Measurements from ENCODE around the gene ICOSLG.
"Not testable (repeated sequence)": the region's sequence is repeated elsewhere in the genome, so short reads cannot be mapped to it uniquely, and the experiment has no call there.

The ICOSLG gene

GRCh38 chr21:44265734-44266270, 25.1 kb upstream of the ICOSLG start:
- DNase-seq (ENCODE audit: low read depth): no peak

- no peak for DNase-seq (ENCODE audit: low read depth)
These were observed 23.0 kb upstream of the ICOSLG start for GRCh38 chr21:44263768-44264167.

- DNase-seq (ENCODE audit: low read depth): no peak
These were observed 22.5 kb upstream of the ICOSLG start for GRCh38 chr21:44263221-44263760.

- no peak for DNase-seq (ENCODE audit: low read depth)
These were observed 21.8 kb upstream of the ICOSLG start for GRCh38 chr21:44262338-44263056.

- no peak for DNase-seq (ENCODE audit: low read depth)
These were observed 21.0 kb upstream of the ICOSLG start, which contains the start of gene DNMT3L for GRCh38 chr21:44261675-44262295. Gene DNMT3L, minus strand, starts transcription at chr21:44261897. Its CDS starts 638 bp downstream, at chr21:44261259.

DNA sequence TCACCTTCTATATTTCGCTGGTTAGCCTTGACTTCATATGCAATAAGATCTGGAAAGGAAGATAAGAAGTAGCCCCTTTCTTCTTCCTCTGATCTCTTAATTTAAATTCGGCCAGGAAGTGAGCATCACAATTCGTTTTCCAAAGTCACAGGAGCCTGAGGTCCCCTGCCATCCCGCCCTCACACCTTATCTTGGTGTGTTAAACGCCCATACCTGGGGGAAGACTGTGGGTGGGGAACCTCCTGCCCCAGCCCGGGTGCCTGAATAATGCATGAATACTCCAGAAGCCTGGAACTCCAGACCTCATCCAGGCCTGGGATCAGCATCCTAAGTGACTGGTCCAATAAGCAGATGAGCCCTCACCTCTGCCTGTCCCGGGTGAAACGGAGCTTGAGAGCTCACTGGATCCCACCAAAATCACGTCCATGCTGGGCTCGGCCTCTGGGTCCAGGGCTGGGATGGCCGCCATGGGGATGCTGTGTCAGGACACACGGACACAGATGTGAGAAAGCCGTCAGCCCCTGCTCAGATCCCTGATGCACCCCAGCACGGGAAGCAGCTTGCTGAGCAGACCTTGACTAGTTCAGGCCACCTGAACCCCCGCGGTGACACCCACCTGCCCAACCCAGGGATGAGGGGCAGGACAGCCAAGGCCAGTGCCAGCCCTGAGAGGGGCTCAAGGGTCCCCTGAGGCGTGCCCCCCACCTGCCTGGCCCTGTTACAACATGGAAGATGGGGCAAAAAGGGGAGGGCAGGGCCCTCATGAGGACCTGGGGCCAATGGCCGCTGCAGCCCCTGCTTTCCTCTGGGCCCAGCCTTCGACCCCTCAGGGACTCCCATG, 20.3 kb upstream of the ICOSLG start:
- no peak for DNase-seq (ENCODE audit: low read depth)

GRCh38 chr21:44260066-44260465, 19.3 kb upstream of the ICOSLG start:
- no peak for DNase-seq (ENCODE audit: low read depth)

DNA sequence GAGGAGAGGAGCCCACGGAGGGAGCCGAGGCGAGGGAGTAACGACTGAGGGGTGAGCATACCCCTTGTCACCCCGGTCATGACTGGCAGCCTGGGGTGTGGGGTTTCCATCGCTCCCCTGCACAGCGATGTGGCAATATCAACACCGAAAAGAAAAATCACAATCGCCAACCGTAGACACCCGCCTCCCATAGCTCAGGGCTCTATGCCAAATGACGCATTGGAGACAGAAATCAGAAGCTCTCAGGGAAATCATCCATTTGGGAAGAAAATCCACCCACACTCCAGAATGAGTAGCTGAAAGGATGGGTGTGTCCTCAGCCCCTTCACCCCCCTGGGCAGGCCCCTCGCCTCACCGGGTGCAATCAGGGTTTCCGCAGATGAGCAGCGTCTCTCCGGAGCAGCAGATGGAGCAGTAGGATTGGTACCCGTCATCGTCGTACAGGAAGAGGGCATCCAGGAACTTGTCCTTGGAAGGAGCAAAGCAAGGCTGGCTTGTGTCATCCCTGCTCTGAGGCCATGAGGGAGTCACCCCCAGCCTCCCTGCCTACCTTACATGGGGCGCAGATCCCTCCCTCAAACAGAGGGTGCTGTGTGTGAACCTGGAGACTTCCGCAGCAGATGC, 18.5 kb upstream of the ICOSLG start:
- no peak for DNase-seq (ENCODE audit: low read depth)

DNA sequence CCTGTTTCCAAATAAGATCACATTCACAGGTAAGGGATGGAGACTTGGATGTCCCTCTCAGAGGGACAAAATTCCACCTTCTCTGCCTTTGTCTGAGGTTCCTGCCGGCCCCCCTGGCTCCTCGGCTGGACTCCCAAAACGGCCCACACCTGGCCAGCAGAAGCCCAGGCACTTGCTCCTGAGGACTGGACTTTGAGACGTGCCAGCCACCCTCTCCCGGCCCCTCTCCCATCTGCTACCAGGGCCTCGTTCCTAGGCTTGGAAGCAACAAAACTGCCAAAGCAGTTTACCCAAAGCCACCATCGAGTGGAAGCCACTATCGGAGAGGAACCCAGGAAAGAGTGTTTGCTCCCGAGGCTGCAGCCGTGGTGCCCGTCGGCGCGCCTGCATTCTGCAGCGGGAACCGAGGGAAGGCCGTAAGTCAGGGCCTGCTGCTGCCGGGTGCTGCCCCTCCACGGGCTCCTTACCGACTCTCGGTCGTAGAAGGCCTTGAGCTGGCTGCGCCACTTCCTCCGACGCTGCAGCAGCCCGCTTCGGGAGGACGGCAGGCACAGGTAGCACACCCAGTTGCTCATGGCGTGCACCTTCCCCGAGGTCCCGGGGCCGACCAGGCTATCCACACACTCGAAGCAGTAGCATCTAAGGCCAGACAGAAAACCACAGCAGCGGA, 17.4 kb upstream of the ICOSLG start:
- DNase-seq (ENCODE audit: low read depth): no peak

DNA sequence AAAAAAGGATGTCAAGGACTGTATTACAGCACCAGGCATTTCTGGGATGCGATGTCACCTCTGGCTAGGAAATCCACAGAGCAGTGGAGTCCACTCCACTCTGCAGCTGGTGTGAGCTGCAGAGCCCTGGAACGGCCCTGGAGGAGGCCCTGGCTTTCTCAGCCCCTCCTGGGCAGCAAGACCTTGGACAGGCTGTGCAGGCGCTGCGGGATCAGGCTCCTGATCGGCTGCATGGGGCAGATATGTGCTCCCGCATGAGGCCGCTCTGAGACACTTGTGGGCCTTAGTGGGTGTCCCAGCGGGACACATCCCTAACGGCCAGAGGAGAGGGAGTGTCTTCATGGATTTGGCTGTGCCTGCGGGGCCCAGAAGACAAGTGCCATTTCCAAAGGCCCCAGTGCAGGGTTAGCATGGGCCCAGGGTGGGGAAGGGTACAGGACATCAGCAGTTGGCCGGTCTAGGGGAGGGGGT, 14.8 kb upstream of the ICOSLG start:
- no peak for DNase-seq (ENCODE audit: low read depth)

- no peak for DNase-seq (ENCODE audit: low read depth)
These were observed 13.3 kb upstream of the ICOSLG start for GRCh38 chr21:44253832-44254710.

- not testable (repeated sequence) for DNase-seq (ENCODE audit: low read depth)
These were observed 8.7 kb upstream of the ICOSLG start for GRCh38 chr21:44249204-44250037.

- not testable (repeated sequence) for DNase-seq (ENCODE audit: low read depth)
These were observed 7.2 kb upstream of the ICOSLG start for GRCh38 chr21:44247904-44248303.

GRCh38 chr21:44243980-44244379, 3.2 kb upstream of the ICOSLG start:
- not testable (repeated sequence) for DNase-seq (ENCODE audit: low read depth)

DNA sequence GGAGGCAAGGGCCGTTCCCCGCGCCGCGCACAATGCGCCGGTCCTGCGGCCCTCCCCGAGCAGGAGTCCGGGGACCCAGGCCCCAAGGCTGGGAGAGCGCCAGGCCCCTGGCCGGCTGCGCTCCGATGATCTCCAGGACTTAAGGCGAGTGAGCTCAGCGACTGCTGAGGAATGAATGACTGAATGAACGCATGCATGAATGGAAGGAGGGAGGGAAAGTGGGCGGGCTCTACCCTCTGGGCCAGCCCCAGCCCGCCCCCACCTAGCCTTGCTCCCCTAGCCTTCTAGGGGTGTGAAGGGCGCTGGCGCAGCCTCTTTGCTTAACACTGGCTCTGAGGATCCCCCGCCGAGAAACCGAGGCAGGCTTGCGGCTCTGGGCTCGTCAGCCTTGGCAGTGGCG, 538 bp upstream of the ICOSLG start:
- DNase-seq (ENCODE audit: low read depth): not testable (repeated sequence)

- DNase-seq (ENCODE audit: low read depth): not testable (repeated sequence)
These were observed 390 bp downstream of the ICOSLG start for GRCh38 chr21:44240353-44240752.

DNA sequence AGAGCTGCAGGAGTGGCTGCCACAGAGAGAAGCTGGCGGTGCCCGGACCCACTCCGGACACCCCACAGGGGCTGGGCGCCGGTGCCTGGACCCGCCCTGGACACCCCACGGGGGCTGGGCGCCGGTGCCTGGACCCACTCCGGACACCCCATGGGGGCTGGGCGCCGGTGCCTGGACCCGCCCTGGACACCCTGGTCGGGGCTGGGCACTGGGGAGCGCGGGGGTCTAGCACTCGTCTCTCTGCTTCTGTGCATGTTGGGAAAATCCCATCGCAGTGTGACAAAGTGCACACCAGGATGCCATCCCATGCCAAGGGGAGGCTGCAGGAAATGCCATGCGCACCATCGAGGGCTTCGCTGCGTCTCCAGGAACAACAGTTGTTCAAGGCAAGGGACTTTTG, 11.2 kb downstream of the ICOSLG start:
- not testable (repeated sequence) for DNase-seq (ENCODE audit: low read depth)

DNA sequence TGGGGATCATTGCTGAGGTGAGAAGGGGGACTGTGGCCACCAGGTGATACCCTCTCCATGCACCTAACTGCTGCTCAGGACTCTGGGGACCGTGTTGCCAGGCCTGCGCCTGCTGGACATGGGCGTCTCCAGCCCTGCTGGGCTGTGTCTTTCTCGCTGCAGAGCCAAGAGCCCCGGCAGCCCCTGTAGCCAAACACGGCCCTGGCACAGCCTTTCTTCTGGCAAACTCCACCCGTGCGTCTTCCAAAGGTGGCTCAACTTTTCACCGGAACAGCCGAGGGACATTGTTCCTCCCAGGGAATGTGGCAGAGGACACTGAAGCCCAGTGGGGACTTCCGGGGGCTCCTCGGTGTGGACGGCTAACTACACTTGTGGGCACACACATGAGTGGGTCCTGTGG, 12.6 kb downstream of the ICOSLG start:
- DNase-seq (ENCODE audit: low read depth): not testable (repeated sequence)

DNA sequence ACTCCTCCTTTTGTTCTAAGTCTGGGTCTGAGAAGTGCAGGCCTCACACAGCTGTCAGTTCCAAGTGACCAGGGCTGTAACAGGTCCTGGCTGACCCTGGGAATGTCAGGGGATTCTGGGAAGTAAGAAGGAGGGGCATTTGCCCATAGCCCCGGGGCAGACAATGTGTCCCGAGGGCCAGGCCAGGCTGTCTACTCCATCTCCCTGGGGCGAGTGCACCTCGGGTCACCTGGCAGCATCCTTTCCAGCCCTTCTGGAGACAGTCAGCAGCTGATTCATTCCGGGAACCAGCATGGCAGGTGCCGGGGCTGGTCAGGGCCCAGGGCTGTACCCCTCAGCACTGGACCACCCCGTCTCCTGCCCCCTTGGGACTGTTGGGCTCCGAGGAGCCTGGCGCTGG, 13.1 kb downstream of the ICOSLG start:
- DNase-seq (ENCODE audit: low read depth): not testable (repeated sequence)

Data from activated gamma-delta T cell treated with anti-CD3 and anti-CD28 coated beads, Interleukin-2, amount 50 U/mL, for 16 hours (primary cell).